ENCODE data around the gene FADS3.

GRCh38 chr11:61826930-61827570 is 64.3 kb downstream of the FADS3 start:
- TF ChIP-seq, protein P1, sequence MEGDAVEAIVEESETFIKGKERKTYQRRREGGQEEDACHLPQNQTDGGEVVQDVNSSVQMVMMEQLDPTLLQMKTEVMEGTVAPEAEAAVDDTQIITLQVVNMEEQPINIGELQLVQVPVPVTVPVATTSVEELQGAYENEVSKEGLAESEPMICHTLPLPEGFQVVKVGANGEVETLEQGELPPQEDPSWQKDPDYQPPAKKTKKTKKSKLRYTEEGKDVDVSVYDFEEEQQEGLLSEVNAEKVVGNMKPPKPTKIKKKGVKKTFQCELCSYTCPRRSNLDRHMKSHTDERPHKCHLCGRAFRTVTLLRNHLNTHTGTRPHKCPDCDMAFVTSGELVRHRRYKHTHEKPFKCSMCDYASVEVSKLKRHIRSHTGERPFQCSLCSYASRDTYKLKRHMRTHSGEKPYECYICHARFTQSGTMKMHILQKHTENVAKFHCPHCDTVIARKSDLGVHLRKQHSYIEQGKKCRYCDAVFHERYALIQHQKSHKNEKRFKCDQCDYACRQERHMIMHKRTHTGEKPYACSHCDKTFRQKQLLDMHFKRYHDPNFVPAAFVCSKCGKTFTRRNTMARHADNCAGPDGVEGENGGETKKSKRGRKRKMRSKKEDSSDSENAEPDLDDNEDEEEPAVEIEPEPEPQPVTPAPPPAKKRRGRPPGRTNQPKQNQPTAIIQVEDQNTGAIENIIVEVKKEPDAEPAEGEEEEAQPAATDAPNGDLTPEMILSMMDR (conservative IDR thresholded peaks at IDR 0.05; ENCODE audit: low read depth, low read length) = no peak
- no peak for TF ChIP-seq EZH2phosphoT487 (IDR thresholded peaks at IDR 0.05; ENCODE audit: borderline replicate concordance, low read length)
